Colonic mucosa (tissue), 4 donors: ENCODE results near the gene SMIM35. TPM values are rescaled to one million over a fixed set of nuclear protein-coding genes. Genes with fewer than 3 reads are reported as not detected.
A peak's percentile ranks its signal among the peaks of the same experiment; 100 is the strongest.

Experiments used
- DNase-seq: peaks from one replicate; pipeline ENCODE4 v3.0.0-alpha.2; 2020
- H3K27ac ChIP-seq: fragments of 200-600 bp; one replicate; pipeline ENCODE4 v1.8.0; 2021
- H3K27me3 ChIP-seq: fragments of 200-600 bp; one replicate; pipeline ENCODE4 v1.8.0; 2021
- H3K36me3 ChIP-seq: fragments of 200-600 bp; one replicate; pipeline ENCODE4 v1.8.0; 2021
- H3K4me1 ChIP-seq: fragments of 200-600 bp; one replicate; pipeline ENCODE4 v1.8.0; 2021; ENCODE audit warnings: mild to moderate bottlenecking
- H3K4me3 ChIP-seq: fragments of 200-600 bp; one replicate; pipeline ENCODE4 v1.8.0; 2021
- H3K9ac ChIP-seq, 2 donors: one replicate each; pipeline ENCODE4 v1.7.0; 2013; ENCODE audit warnings: control low read depth in 2 of 2, low read depth in 2 of 2, low read length in 2 of 2
- H3K9me3 ChIP-seq: fragments of 200-600 bp; one replicate; pipeline ENCODE4 v1.8.0; 2021
- intact Hi-C: fragments of 100-400 bp; cut with DNase I; formaldehyde crosslinking; loops from one replicate; pipeline ENCODE4 v1.14.1; 2022
- total RNA-seq, 2 donors: library from RNA; stranded (reverse); fragmentation: NEBNext Ultra II Directional in 1 of 2; extraction: Animal tissue kit (Norgen Biotek cat#: 25700) in 1 of 2; gene quantifications; one replicate each; pipeline ENCODE4 v1.2.1, GENCODE V29; 2021
- TF ChIP-seq, protein P1 (sequence below): fragments of 200-600 bp; IDR thresholded peaks from one replicate; pipeline ENCODE4 v1.8.0; 2022; ENCODE audit warnings: antibody characterized with exemption, mild to moderate bottlenecking
- donor health status: healthy.
- donor health status: DM: no; HTN: no; CAD: no.
- donor health status: DM: no; HTN: no; CAD: no.

SMIM35 gene
- total RNA-seq, 2 donors from 2014 or later, result not detected

DNA sequence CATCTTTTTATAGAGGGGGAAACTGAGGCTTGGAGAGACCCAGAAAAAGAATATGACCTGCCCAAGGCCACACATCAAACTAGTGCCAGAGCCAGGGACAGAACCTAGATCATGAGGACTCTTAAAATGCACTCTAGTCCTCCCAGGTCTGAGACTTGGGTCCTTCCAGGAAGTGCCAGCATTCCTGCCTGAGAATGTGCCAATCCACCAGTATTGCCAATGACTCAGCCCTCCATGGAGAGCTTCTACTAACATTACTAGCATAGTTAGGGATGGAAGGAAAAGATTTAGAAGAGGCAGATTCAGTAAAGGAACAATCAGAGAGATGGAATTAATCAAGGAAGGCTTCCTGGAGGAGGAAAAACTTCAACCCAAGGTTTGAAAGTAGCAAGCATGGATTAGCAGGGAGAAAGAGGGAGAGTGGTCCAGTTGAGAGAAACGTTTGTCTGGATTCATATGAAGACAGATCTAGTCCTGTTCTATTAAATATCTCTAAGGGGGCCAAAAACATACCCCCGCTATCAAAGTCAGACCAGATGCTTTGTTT lies 20.1 kb upstream of the SMIM35 start:
- Histone ChIP-seq H3K36me3 (no peaks in the 10 kb centered on the region), H3K4me3 (no peak overlapping the region)
- intact Hi-C loops, result no loop called here

DNA sequence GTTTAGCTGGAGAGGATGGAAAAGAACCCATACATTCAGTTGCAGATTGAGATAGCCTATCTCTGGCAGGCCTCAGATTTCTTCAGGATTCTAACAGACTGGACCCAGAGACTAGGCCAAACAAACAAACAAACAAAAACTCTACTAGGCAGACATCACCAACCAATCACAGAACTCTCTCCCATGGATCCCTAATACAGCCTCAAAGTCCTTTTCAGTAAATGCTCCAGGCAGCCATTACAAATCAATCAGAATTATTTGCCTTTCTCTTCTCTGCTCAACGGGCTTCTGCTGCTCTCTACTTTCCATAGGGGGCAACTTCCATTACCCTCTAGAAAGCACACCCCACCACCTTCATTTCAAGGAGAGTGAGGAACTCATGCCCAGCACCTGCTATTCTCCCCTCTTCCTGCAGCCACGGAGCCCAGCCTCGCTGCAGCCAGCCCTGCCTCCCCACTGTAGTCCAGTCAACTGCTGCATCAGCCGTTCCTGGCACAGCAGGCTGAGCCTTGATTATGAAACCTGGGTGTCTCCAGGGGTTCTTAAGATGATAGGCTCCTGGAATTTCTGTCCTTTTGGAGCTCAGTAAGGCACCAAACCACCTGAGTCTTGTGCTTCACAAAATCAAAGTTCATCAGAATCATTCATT lies 19.0 kb upstream of the SMIM35 start:
- Histone ChIP-seq H3K36me3 (no peaks in the 10 kb centered on the region), H3K9me3 (no peaks in the 10 kb centered on the region), H3K4me1 (no peaks in the 10 kb centered on the region), H3K27me3 (no peaks in the 10 kb centered on the region), H3K9ac (no peak overlapping the region), H3K4me3 (no peak overlapping the region), H3K27ac (no peak overlapping the region)
- no peak for DNase-seq
- intact Hi-C loops, result no loop called here
- TF ChIP-seq, protein P1, sequence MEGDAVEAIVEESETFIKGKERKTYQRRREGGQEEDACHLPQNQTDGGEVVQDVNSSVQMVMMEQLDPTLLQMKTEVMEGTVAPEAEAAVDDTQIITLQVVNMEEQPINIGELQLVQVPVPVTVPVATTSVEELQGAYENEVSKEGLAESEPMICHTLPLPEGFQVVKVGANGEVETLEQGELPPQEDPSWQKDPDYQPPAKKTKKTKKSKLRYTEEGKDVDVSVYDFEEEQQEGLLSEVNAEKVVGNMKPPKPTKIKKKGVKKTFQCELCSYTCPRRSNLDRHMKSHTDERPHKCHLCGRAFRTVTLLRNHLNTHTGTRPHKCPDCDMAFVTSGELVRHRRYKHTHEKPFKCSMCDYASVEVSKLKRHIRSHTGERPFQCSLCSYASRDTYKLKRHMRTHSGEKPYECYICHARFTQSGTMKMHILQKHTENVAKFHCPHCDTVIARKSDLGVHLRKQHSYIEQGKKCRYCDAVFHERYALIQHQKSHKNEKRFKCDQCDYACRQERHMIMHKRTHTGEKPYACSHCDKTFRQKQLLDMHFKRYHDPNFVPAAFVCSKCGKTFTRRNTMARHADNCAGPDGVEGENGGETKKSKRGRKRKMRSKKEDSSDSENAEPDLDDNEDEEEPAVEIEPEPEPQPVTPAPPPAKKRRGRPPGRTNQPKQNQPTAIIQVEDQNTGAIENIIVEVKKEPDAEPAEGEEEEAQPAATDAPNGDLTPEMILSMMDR, result no peak

More for the DNA sequence above, 20.1 kb upstream of the SMIM35 start:
- no peak overlapping the region for H3K9ac ChIP-seq
- no peaks in the 10 kb centered on the region for H3K9me3 ChIP-seq
- no peak for DNase-seq
- H3K27me3 ChIP-seq, result no peaks in the 10 kb centered on the region
- H3K27ac ChIP-seq, result no peak overlapping the region
- TF ChIP-seq, protein P1, result no peak
- H3K4me1 ChIP-seq, result no peaks in the 10 kb centered on the region

DNA sequence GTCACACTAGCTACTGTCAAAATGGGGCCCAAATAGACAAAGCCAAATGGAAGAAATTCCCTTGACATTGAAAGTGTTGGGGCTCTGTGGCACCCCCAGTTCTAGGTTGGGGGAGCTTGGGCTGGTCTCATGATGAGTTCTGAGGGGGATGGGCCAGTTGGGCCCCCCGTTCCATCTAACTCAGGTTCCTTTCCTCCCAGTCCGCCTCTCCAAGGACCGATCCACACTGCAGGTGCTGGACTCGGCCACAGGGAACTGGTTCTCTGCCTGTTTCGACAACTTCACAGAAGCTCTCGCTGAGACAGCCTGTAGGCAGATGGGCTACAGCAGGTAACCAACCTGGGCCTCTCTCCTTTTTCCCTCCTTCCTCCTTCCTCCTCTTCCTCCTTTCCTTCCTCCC lies 17.7 kb upstream of the SMIM35 start:
- Histone ChIP-seq H3K4me3 (no peak overlapping the region), H3K9ac (peak overlapping the region in 1 of 2 donors; percentile 2), H3K27me3 (no peaks in the 10 kb centered on the region), H3K36me3 (no peaks in the 10 kb centered on the region), H3K4me1 (no peaks in the 10 kb centered on the region), H3K27ac (no peak overlapping the region), H3K9me3 (no peaks in the 10 kb centered on the region)
- TF ChIP-seq, protein P1, result no peak
- DNase-seq, result no peak
- intact Hi-C loops, result no loop called here

DNA sequence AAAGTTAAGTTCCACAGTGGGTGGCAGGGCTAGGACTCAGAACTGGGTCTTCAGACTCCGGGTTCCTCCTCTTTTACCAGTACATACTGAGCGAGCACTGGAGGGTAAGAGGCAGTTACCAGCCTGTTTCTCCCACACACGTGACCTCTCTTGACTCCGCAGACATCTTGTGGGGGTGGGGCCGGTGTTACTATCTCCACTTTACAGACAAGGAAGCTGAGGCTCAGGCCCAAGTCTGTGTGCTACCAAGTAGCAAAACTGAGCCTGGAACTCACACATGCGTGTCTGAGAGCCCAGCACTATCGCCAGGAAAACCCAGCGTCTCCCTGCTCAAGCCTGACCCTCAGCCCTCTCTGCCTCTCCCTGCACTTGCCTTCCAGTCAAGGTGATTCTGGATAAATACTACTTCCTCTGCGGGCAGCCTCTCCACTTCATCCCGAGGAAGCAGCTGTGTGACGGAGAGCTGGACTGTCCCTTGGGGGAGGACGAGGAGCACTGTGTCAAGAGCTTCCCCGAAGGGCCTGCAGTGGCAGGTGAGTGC lies 16.0 kb upstream of the SMIM35 start:
- intact Hi-C loops, result no loop called here
- H3K27me3 ChIP-seq, result no peaks in the 10 kb centered on the region
- no peak overlapping the region for H3K4me3 ChIP-seq
- H3K4me1 ChIP-seq, result no peaks in the 10 kb centered on the region
- no peaks in the 10 kb centered on the region for H3K9me3 ChIP-seq
- no peak overlapping the region for H3K27ac ChIP-seq
- DNase-seq, result no peak
- no peaks in the 10 kb centered on the region for H3K36me3 ChIP-seq
- TF ChIP-seq, protein P1, result no peak
- H3K9ac ChIP-seq, result no peak overlapping the region

DNA sequence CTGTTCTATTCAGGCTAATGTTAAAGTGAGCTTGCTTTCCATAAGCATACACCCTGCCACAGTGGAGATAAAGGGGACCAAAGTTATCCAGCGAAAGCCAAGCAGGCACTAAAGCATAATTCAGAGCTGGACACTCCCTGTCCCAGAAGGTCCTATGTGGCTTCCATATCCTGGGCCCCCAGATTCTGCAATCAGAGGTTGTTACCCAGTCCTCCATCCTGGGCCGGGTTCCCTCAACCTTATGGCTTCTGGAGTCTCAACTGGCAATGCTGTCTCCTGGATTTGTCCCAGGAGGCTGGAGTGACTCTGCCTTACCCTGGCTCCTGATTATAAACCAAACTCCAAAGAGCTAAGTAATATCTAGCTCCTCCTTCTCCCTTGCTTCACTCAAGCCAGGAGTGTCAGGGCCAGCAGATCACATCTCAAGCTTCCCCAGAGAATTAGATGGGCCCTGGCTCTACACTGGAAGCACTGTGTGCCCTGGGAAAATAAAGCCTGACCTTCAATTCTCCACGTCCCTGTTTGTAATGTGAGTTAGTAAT lies 14.0 kb upstream of the SMIM35 start:
- no peak overlapping the region for H3K4me3 ChIP-seq
- no peak for DNase-seq
- intact Hi-C loops, result no loop called here
- H3K9ac ChIP-seq, result no peak overlapping the region
- no peaks in the 10 kb centered on the region for H3K27me3 ChIP-seq
- no peak overlapping the region for H3K27ac ChIP-seq
- no peaks in the 10 kb centered on the region for H3K9me3 ChIP-seq
- no peaks in the 10 kb centered on the region for H3K36me3 ChIP-seq
- H3K4me1 ChIP-seq, result no peaks in the 10 kb centered on the region
- TF ChIP-seq, protein P1, result no peak
